ENCODE measurements around the gene GSE1. TPM values are rescaled to one million over a fixed set of nuclear protein-coding genes. Genes with fewer than 3 reads are reported as not detected.

Gene GSE1
- total RNA-seq = 10 to 100 TPM; 30.0 to 48.0 (median 38.8) TPM
- long read RNA-seq, partial matches to known transcripts = 0 of 6 reads
- long read RNA-seq, other reads (novel, unspliced or antisense) = 6 of 6 reads

DNA sequence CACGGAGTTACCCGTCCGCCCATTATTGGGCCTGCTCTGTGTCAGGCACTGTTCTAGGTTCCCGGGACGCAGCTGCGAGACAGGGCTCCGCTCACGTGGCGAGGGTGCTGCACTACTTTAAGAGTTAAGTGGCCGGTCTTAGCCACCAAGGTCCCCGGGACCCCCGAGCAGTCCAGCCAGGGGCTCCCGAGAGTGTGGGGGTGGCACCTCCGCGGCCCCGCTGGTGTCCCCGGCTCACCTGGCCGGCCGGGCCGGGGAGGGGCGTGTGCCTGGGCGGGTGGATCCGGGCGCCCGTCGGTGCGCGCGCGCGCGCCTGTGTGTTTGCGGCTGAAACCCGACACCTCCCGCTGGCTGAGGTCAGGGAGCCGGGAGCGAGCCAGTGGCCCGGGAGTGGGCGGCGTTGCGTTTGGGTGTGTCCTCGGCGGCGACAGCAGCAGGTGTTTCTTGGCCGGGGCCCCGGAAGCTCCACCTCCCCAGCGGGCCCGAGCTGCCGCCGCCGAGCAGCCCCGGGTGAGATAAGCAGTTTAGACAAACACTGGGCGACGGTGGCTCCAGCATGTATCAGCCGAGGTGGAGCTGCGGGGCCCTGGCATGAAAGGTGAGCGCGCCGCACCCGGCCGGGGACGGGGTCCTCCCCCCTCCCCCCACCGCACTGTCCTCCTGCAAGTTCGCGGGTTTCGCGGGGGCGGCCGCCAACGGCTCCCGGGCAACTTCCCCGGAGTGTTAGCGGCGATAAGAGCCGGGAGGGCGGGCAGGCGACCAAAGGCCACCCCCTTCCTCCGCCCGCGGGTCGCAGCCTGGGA is at the start of gene GSE1:
Gene GSE1, plus strand, starts transcription at position 522 of the 803 bp plus-strand sequence. Its CDS starts 70 bp downstream, at position 592.
- Histone ChIP-seq H3K9me3 (no peaks in the 10 kb centered on the region), H3K27ac (peak within 1 kb of the TSS; percentile 72 to 92 (median 87)), H3K27me3 (no peaks in the 10 kb centered on the region), H3K4me1 (peaks cover 0 to 45% (median 22%) of the 10 kb centered on the region in 4 donors), H3K36me3 (no peaks in the 10 kb centered on the region), H3K4me3 (peak within 1 kb of the TSS; percentile 63 to 70 (median 67))
- ATAC-seq = peak; percentile 50 to 76 (median 66)
- TF ChIP-seq, protein P1, sequence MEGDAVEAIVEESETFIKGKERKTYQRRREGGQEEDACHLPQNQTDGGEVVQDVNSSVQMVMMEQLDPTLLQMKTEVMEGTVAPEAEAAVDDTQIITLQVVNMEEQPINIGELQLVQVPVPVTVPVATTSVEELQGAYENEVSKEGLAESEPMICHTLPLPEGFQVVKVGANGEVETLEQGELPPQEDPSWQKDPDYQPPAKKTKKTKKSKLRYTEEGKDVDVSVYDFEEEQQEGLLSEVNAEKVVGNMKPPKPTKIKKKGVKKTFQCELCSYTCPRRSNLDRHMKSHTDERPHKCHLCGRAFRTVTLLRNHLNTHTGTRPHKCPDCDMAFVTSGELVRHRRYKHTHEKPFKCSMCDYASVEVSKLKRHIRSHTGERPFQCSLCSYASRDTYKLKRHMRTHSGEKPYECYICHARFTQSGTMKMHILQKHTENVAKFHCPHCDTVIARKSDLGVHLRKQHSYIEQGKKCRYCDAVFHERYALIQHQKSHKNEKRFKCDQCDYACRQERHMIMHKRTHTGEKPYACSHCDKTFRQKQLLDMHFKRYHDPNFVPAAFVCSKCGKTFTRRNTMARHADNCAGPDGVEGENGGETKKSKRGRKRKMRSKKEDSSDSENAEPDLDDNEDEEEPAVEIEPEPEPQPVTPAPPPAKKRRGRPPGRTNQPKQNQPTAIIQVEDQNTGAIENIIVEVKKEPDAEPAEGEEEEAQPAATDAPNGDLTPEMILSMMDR (IDR thresholded peaks at IDR 0.05) = no peak
- peak; percentile 91 for TF ChIP-seq POLR2A (IDR thresholded peaks at IDR 0.05)
- 3% methylated on average over 7 of the region's 81 CpGs for WGBS (ENCODE audit: insufficient coverage, low coverage, low lambda C conversion rate, missing lambda C conversion rate)
- peak; percentile 97 to 99 (median 99) for DNase-seq
- intact Hi-C loops (cut with DNase I) = loop anchor here in 1 of 2 donors (10.0 kb wide), 1 partner anchor 48 kb away; no protein-coding TSS in a partner anchor

DNA sequence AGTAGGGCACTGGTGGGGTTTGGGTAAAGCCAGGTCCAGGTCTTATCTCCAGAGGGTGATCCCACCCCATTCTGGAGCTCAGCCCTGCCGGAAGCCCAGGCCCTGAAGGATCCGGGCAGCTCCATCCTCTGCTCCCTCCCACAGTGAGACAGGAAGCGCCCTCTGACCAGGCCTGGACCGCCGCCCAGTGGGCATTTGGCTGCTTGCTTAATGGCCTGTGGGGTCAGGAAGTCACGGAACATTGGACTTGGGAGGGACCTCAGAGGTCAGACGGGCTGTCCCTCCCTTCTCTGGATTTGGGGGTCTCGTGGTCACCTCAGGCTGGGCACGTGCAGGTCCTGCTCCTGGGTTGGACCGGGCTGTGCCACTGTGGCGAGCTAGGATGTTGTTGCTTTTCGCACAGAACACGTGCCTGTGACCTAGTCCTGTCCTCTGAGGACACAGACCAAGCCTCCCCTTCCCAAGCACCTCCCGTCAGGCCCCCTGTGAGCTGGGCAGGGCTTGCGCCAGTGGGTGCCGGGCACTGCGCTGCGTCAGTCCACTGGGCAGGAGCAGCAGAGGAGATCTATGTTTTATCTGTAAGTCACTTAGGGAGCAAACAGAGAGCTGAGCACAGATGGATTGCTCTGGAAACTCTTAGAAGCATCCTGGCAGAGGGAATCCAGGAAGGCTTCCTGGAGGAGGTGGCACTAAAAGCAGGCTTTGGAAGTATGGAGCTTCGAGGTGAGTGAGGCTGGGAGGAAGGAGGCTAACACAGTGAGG is 49.4 kb upstream of the GSE1 start:
- peak overlapping the region; percentile 8 to 40 (median 36) for H3K4me3 ChIP-seq
- intact Hi-C loops (cut with DNase I) = loop anchor here (5.0 to 10.0 kb wide), 3 partner anchors 46 to 141 kb away; partner anchors contain the start of gene GSE1 (in 1 of the 2)

DNA sequence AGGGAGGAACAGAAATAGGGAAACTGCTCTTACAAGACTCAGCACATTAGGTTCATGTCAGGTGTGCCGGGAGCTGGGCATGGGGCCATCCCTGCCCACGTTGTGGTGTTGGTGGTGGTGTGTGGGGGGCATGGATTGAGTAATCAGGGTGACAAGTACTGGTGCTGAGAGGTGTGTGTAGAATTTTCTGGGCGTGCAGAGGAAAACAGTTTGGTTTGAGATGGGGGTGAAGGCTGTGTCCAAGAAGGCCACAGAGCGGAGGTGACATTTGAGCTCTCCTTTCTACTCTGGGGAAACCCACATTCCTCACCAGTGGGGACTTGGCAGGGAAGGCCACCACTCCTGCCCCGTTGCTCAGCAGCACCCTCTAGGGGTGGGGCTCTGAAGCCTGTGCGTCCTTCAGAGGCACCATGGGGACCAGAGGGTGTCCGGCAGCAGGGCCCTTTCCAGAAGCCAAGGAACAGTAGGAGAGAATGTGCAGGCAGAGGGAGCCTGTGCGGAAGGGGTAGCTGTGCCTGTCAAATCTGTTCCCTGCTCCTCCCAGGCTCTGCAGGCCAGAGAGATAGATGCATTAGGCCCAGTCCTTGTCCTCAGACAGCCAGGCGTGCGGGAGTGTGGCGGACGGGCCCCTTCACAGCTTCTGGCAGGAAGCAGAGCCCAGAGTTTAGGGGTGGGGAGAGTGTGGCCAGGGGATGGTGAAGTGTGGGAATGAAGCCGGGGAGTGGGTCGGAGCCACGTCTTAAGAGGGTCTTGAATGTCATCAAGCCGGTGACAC is 48.7 kb upstream of the GSE1 start:
- intact Hi-C loops (cut with DNase I) = loop anchor here (5.0 to 10.0 kb wide), 3 partner anchors 47 to 142 kb away; partner anchors contain the start of gene GSE1 (in 1 of the 2)
- Histone ChIP-seq H3K27me3 (no peaks in the 10 kb centered on the region), H3K36me3 (no peaks in the 10 kb centered on the region), H3K4me3 (peak overlapping the region in 2 of 3 donors; percentile 36 to 40), H3K9me3 (no peaks in the 10 kb centered on the region), H3K4me1 (peaks cover 0 to 75% (median 24%) of the 10 kb centered on the region in 4 donors), H3K27ac (peak overlapping the region; percentile 53 to 89 (median 67))
- no peak for TF ChIP-seq POLR2A (IDR thresholded peaks at IDR 0.05)
- TF ChIP-seq, protein P1 (IDR thresholded peaks at IDR 0.05) = peak; percentile 75 to 88 (median 88)
- ATAC-seq (peak; percentile 57 to 72 (median 64)), DNase-seq (peak; percentile 71 to 80 (median 79))
- WGBS (ENCODE audit: insufficient coverage, low coverage, low lambda C conversion rate, missing lambda C conversion rate) = 17% methylated on average over 4 of the region's 16 CpGs

More for the DNA sequence above, 49.4 kb upstream of the GSE1 start:
- Histone ChIP-seq H3K4me1 (peaks cover 0 to 77% (median 26%) of the 10 kb centered on the region in 4 donors), H3K27me3 (no peaks in the 10 kb centered on the region), H3K9me3 (no peaks in the 10 kb centered on the region), H3K36me3 (no peaks in the 10 kb centered on the region), H3K27ac (peak overlapping the region; percentile 53 to 89 (median 67))
- peak; percentile 93 to 97 (median 96) for DNase-seq
- TF ChIP-seq, protein P1 (IDR thresholded peaks at IDR 0.05) = peak; percentile 15 to 31 (median 24)
- peak; percentile 53 for TF ChIP-seq POLR2A (IDR thresholded peaks at IDR 0.05)
- 16% methylated on average over 8 of the region's 19 CpGs for WGBS (ENCODE audit: insufficient coverage, low coverage, low lambda C conversion rate, missing lambda C conversion rate)
- peak; percentile 80 to 87 (median 84) for ATAC-seq

Measured in right lobe of liver (tissue), 6 donors.